ENCODE results near the gene WSB2. TPM values are rescaled to one million over a fixed set of nuclear protein-coding genes. Genes with fewer than 3 reads are reported as not detected.

WSB2 gene
- total and polyA plus RNA-seq, 9 of the 15 experiments (the other 6 are each of a cell fraction or from before 2014, with no cell fraction given) = 31.4 to 77.6 (median 52.6) TPM

DNA sequence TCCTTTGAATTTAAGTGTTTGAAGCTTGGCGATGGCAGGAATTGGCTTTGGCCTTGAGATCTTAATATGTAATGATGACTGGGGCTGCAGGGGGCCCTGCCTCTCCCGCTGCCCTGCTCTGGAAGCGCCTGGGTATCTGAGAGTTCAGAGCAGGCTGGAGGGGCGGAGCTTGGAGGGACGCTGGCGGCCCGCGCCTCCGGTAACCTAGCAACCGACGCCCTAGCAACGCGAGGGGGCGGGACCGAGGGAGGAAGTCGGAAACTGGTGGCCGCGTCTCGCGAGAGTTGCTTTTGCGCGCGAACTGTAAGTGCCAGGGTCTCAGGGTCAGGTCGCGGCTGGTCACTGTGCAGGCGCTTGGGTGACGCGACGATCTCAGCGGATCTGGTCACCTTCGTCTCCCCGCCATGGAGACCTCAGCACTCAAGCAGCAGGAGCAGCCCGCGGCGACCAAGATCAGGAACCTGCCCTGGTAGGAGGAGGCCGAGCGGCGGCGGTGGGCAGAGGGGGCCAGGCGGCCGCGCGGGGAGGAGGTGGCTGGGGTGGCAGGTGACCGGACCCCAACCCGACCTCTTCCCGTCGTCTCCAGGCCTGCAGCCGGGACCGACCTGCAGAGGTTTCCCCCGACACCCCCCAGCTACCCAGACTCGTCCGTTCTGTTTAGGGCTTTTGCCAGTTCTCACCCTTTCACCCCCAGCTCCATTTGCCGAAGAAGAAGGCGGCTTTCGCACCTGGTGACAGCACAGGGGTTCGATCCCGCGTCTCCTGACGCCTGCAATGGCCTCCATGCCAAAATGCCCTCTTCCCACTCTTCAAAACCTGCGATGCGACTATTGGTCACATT, 44.3 kb downstream of the WSB2 start, which contains the start of gene RFC5 (continued):
- TF ChIP-seq SAFB2 (IDR thresholded peaks at IDR 0.05; ENCODE audit: borderline replicate concordance, low read depth, low read length, severe bottlenecking) (no peak), RFX1 (IDR thresholded peaks at IDR 0.05) (peak; percentile 100), EGR1 (conservative IDR thresholded peaks at IDR 0.05) (peak; percentile 73; the same call in 1 of the 2 replicates), NEUROD1 (IDR thresholded peaks at IDR 0.05; ENCODE audit: borderline replicate concordance, low read depth, low read length, partially characterized antibody) (peak; percentile 98), GTF2F1 (IDR thresholded peaks at IDR 0.05; ENCODE audit: low read depth, low read length) (peak; percentile 76; the same call in 1 of the 2 replicates), CBFA2T2 (conservative IDR thresholded peaks at IDR 0.05) (0 out of 2 replicates have a peak, but pooled peaks have one; percentile 13), PHF21A (IDR thresholded peaks at IDR 0.05; ENCODE audit: borderline replicate concordance, low read depth) (no peak), ZNF778 (CRISPR knock-in tag; IDR thresholded peaks at IDR 0.05) (no peak), MXI1 (IDR thresholded peaks at IDR 0.05; ENCODE audit: low read depth, low read length) (peak; percentile 99), GABPB2 (CRISPR knock-in tag; conservative IDR thresholded peaks at IDR 0.05) (no peak), CREB3L1 (IDR thresholded peaks at IDR 0.05; ENCODE audit: borderline replicate concordance, low read depth) (peak; percentile 94), CSDE1 (IDR thresholded peaks at IDR 0.05) (peak in 1 of 2 experiments; percentile 99; a peak in 2 of 4 replicates), SREBF2 (CRISPR knock-in tag; IDR thresholded peaks at IDR 0.05) (no peak), VEZF1 (CRISPR knock-in tag; IDR thresholded peaks at IDR 0.05) (no peak; the same call in 1 of the 2 replicates), GABPB1 (CRISPR knock-in tag; IDR thresholded peaks at IDR 0.05) (peak; percentile 85), L3MBTL2 (IDR thresholded peaks at IDR 0.05) (peak; percentile 89), C11orf30 (IDR thresholded peaks at IDR 0.05; ENCODE audit: low read depth) (peak; percentile 76), ZNF324 (CRISPR knock-in tag; IDR thresholded peaks at IDR 0.05) (no peak), ZNF133 (CRISPR knock-in tag; IDR thresholded peaks at IDR 0.05) (no peak), STAT5A (IDR thresholded peaks at IDR 0.05; ENCODE audit: borderline replicate concordance, low read length) (no peak), CEBPB (tag; IDR thresholded peaks at IDR 0.05) (no peak), TAF15 (IDR thresholded peaks at IDR 0.05; ENCODE audit: low read depth, low read length) (no peak)
- TF ChIP-seq, protein P1, sequence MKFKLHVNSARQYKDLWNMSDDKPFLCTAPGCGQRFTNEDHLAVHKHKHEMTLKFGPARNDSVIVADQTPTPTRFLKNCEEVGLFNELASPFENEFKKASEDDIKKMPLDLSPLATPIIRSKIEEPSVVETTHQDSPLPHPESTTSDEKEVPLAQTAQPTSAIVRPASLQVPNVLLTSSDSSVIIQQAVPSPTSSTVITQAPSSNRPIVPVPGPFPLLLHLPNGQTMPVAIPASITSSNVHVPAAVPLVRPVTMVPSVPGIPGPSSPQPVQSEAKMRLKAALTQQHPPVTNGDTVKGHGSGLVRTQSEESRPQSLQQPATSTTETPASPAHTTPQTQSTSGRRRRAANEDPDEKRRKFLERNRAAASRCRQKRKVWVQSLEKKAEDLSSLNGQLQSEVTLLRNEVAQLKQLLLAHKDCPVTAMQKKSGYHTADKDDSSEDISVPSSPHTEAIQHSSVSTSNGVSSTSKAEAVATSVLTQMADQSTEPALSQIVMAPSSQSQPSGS (CRISPR knock-in tag; IDR thresholded peaks at IDR 0.05) = no peak
- TF ChIP-seq, protein P2, sequence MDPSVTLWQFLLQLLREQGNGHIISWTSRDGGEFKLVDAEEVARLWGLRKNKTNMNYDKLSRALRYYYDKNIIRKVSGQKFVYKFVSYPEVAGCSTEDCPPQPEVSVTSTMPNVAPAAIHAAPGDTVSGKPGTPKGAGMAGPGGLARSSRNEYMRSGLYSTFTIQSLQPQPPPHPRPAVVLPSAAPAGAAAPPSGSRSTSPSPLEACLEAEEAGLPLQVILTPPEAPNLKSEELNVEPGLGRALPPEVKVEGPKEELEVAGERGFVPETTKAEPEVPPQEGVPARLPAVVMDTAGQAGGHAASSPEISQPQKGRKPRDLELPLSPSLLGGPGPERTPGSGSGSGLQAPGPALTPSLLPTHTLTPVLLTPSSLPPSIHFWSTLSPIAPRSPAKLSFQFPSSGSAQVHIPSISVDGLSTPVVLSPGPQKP (CRISPR knock-in tag; IDR thresholded peaks at IDR 0.05) = no peak

Measured in K562 (cell line).